K562 (cell line): ENCODE results near the gene SEC63.

Source experiments
- ATF3 ChIP-seq, 2 experiments: fragments of 450-650 bp in 1 of 2; sonication (generic) in 1 of 2; formaldehyde crosslinking in 1 of 2; IDR thresholded peaks in 1 of 2; conservative IDR thresholded peaks in 1 of 2; 2 replicates each; pipeline versions ENCODE4 v1.6.1 to v1.8.1; 2016 to 2023; ENCODE audit warnings: mild to moderate bottlenecking in 2 of 2, moderate library complexity in 2 of 2, inconsistent platforms in 1 of 2, missing genetic modification reagents in 1 of 2
- CHD2 ChIP-seq: IDR thresholded peaks from 2 replicates; pipeline ENCODE4 v1.6.1; 2011; ENCODE audit warnings: low read depth, low read length
- NFIC ChIP-seq: fragments of 450-650 bp; IDR thresholded peaks from 2 replicates; pipeline ENCODE4 v1.6.1; 2017; ENCODE audit warnings: mild to moderate bottlenecking, inconsistent platforms
- POLR2A ChIP-seq: fragments of 450-650 bp; conservative IDR thresholded peaks from 2 replicates; pipeline ENCODE4 v1.6.1; 2016
- RBM17 ChIP-seq: fragments of 200-400 bp; formaldehyde crosslinking; IDR thresholded peaks from 2 replicates; pipeline ENCODE4 v1.6.1; 2017; ENCODE audit warnings: low read depth, mild to moderate bottlenecking, low read length, borderline replicate concordance
- SAFB2 ChIP-seq: fragments of 200-400 bp; formaldehyde crosslinking; IDR thresholded peaks from 2 replicates; pipeline ENCODE4 v1.6.1; 2018; ENCODE audit warnings: borderline replicate concordance, low read length, low read depth, moderate library complexity; ENCODE audit not compliant: severe bottlenecking
- ZBTB1 ChIP-seq: sonication (generic); formaldehyde crosslinking; IDR thresholded peaks from 2 replicates; pipeline ENCODE4 v1.8.1; 2023; ENCODE audit warnings: missing genetic modification reagents, low read depth, mild to moderate bottlenecking, borderline replicate concordance
- TF ChIP-seq, protein P1 (sequence below): sonication (generic); formaldehyde crosslinking; IDR thresholded peaks from 2 replicates; pipeline ENCODE4 v1.9.0; 2022; ENCODE audit warnings: mild to moderate bottlenecking, missing genetic modification reagents

GRCh38 chr6:107821591-107821990 is 136.4 kb downstream of the SEC63 start:
- TF ChIP-seq ATF3 (IDR thresholded peaks at IDR 0.05) (no peak), ATF3 (CRISPR knock-in tag; conservative IDR thresholded peaks at IDR 0.05) (no peak), NFIC (no peak), RBM17 (no peak), SAFB2 (no peak), ZBTB1 (no peak), POLR2A (no peak), CHD2 (no peak)
- TF ChIP-seq, protein P1, sequence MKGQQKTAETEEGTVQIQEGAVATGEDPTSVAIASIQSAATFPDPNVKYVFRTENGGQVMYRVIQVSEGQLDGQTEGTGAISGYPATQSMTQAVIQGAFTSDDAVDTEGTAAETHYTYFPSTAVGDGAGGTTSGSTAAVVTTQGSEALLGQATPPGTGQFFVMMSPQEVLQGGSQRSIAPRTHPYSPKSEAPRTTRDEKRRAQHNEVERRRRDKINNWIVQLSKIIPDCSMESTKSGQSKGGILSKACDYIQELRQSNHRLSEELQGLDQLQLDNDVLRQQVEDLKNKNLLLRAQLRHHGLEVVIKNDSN (CRISPR knock-in tag) = no peak
